ENCODE measurements around the gene CYP11A1.

DNA sequence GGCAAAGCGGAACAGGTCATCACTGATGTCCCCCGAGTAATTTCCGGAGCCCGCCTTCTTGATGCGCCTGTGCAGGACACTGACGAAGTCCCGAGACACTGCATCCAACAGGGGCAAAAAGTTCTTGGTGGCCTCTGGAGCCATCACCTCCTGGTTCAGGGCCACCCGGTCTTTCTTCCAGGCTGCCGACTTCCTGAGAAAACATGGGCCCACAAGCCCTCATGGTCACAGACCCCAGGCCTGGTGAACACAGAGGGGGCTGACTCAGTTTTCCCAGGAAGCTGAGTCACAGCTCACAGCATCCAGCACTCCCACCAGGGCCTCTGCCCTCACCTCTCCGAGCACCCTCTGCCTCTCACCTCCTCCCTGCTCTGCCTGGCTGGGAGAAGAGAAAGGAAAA lies 22.4 kb downstream of the CYP11A1 start:
- TF ChIP-seq POLR2A (IDR thresholded peaks at IDR 0.05) (no peak), POLR2AphosphoS5 (IDR thresholded peaks at IDR 0.05) (no peak), EP300 (IDR thresholded peaks at IDR 0.05) (no peak)
- TF ChIP-seq, protein P1, sequence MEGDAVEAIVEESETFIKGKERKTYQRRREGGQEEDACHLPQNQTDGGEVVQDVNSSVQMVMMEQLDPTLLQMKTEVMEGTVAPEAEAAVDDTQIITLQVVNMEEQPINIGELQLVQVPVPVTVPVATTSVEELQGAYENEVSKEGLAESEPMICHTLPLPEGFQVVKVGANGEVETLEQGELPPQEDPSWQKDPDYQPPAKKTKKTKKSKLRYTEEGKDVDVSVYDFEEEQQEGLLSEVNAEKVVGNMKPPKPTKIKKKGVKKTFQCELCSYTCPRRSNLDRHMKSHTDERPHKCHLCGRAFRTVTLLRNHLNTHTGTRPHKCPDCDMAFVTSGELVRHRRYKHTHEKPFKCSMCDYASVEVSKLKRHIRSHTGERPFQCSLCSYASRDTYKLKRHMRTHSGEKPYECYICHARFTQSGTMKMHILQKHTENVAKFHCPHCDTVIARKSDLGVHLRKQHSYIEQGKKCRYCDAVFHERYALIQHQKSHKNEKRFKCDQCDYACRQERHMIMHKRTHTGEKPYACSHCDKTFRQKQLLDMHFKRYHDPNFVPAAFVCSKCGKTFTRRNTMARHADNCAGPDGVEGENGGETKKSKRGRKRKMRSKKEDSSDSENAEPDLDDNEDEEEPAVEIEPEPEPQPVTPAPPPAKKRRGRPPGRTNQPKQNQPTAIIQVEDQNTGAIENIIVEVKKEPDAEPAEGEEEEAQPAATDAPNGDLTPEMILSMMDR (IDR thresholded peaks at IDR 0.05), result no peak

Data from upper lobe of left lung (tissue), 4 donors.